Ammon's horn (tissue), 1 donor: ENCODE measurements around the gene HSPG2.
"Not testable (repeated sequence)": the region's sequence is repeated elsewhere in the genome, so short reads cannot be mapped to it uniquely, and the experiment has no call there.

ENCODE experiments used
- DNase-seq: peaks from one replicate; pipeline ENCODE4 v3.0.0-alpha.2; 2016; ENCODE audit warnings: low spot score

Gene HSPG2

DNA sequence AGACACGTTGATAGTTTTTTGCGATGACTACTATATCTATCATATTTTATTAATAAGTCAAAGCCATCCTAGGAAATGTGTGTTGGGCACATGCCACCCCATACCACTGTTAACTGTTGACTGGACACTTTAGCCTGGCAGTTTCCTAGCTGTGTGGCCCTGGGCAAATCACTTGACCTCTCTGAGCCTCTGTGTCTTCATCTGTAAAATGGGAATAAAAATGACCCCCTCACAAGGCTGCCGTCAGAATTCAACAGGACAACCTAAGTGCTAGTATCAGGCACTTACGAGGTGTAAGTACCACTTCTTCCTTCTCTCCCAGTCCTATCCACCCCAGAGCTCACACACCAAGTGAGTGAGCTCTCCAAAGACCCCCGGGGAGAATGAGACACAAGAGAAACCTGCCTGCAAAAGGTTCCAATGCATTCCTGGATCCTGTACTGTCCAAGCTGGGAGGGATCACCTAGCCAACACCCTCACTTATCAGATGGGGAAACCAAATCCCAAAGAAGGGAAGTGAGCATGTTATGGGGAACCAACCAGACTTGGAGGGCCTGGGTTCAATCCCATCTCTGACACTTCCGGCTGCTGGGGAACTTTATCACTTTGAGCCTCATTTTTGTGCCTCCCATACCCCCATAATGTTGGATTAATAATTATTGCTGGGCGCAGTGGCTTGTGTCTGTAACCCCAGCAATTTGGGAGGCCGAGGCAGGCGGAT lies 24.9 kb downstream of the HSPG2 start:
- DNase-seq, result no peak

- DNase-seq, result no peak
Observed at GRCh38 chr1:21911205-21912001, 25.7 kb downstream of the HSPG2 start.

DNA sequence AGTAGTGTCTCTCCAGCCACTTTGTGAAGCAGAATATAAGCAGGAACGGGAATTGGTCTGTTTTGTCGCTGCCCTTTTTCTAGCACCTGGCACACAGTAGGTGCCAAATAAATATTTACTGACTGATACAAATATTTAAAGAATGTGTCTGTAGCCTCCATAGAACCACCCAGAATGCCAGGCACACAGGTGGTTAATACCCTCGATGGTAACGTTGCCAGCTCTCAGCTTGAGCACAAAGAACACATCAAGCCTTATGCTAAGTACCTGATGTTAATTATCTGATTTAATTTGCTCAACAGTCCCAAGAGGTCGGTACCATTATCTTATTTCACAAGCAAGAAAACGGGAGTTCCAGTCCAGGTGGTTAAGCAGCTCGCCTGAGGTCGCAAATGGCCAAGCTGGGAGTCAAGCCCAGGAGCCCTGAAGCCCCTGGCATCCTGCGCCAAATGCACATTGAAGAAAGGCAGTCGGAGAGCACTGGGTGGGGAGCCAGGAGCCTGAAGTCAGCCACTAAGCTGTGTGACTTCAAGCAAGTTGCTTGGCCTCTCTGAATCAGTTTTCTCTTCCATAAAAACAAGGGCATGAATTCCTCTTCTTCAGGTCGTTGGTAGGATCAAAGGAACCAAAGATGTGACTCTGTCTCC lies 26.4 kb downstream of the HSPG2 start:
- no peak for DNase-seq

DNA sequence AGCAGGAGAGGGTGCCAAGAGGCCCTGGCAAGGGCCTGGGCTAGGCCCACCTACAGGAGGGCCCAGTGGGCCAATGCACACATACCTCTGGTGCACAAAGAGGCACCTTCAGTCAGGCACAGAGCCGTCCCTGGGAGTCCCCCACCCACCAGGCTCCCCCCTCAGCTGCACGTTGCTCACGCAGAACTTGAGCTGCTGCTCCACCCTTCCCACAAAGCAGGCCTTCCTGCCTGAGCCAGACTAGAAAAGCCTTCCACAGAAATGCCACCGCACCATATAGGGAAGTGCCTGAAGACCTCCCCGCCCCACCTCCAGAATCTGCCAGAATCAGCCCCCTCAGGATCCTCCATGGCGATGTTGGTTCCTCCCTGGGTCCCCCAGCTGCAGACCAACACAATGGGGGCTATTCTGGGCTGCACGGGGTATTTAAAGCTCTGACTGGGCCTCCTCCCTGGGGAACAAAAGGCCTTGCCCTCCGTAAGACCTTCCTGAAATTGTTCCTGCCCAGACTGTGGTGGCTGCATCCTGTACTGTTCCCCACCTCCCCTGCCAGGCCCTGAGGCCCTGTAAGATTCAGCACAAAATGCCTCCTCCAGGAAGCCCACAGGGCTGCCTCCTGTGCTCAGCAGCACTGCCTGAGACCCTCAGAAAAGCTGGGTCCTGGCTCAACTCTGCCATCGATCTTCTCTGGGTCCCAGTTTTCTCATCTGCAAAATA lies 27.2 kb downstream of the HSPG2 start:
- DNase-seq, result no peak

DNA sequence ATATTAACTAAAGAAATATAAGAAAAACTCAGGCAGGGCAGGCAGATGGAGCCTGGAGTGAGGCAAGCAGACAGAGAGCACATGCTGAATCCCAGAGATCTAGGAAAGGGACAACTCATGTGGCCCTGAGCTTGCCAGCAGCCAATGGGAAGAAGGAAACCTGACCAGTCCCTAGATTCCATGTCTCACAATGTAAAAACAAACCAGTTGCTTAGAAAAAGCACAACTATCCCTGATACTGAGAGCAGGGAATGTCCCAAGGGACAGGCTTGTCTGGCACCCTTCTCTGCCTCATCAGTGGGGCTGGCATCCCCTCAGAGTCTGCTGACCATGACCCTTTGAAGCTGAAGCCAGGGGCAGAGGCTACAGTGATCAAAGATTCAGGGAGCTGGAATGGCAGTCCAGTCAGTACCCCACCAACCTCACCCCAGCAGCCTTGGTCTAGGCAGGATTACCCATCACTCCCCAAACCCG lies 27.8 kb downstream of the HSPG2 start:
- no peak for DNase-seq

DNA sequence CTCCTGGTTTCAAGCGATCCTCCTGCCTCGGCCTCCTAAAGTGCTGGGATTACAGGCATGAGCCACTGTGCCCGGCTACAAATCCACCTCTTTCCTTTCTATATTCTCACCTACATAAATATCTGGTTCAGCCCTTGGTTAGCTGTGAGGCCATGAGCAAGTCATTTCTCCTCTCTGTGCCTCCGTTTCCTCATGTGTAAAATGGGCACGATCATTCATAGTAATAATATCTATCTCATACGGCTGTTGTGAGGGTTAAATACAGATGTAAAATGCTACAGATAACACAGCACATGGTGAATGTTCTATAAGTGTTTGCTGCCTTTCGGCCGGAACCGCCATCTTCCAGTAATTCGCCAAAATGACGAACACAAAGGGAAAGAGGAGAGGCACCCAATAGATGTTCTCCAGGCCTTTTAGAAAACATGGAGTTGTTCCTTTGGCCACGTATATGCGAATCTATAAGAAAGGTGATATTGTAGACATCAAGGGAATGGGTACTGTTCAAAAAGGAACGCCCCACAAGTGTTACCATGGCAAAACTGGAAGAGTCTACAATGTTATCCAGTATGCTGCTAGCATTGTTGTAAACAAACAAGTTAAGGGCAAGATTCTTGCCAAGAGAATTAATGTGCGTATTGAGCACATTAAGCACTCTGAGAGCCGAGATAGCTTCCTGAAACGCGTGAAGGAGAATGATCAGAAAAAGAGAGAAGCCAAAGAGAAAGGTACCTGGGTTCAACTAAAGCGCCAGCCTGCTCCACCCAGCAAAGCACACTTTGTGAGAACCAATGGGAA lies 29.2 kb downstream of the HSPG2 start:
- not testable (repeated sequence) for DNase-seq

GRCh38 chr1:21907079-21907418 lies 30.1 kb downstream of the HSPG2 start:
- no peak for DNase-seq

- DNase-seq, result no peak
Observed at GRCh38 chr1:21906173-21907078, 30.7 kb downstream of the HSPG2 start.

- DNase-seq, result no peak
Observed at GRCh38 chr1:21904704-21905520, 32.2 kb downstream of the HSPG2 start.

GRCh38 chr1:21904454-21904703 lies 32.7 kb downstream of the HSPG2 start:
- no peak for DNase-seq

DNA sequence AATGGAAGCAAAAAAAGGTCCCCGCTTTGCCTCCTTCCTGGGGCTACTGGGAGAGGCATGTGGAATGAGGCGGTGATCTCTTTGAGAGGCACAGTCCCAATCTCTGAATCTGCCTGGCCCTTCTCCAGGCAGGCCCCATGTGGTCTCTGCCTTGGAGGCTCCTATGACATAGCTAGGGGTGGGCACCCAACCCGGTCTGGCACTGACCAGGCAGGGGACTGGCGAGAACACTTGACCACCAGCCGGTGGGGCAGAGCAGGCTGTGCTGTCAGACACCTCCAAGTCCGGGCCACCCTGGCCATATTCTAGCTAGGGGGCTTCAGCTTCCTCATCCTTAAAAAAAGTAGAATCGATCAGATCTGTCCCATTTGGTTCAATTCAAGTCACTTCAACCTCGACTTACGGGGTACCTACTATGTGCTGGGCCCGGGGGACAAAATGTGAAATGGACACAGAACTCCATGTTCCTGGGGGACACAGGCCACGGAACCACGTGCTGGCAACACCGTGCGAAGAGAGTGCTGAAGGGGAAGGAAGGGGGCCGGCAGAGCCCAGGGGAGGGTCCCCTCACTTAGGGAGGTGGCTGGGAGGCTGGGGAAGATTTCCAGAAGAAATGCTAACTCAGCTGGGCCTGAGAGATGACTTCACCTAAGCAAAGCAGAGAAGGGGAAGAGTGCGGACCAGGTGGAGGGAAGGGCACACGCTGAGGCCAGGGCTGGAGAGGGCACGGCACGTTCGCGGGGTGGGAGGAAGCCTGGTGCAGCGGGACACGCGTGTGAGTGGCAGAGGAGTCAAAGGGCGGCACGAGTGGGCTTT lies 33.3 kb downstream of the HSPG2 start:
- DNase-seq, result no peak

- DNase-seq, result no peak
Observed at GRCh38 chr1:21902026-21903012, 34.8 kb downstream of the HSPG2 start.

GRCh38 chr1:21901473-21901847 lies 35.6 kb downstream of the HSPG2 start:
- no peak for DNase-seq

- DNase-seq, result no peak
Observed at GRCh38 chr1:21900766-21901472, 36.2 kb downstream of the HSPG2 start.

- DNase-seq, result no peak
Observed at GRCh38 chr1:21899987-21900386, 37.1 kb downstream of the HSPG2 start.

DNA sequence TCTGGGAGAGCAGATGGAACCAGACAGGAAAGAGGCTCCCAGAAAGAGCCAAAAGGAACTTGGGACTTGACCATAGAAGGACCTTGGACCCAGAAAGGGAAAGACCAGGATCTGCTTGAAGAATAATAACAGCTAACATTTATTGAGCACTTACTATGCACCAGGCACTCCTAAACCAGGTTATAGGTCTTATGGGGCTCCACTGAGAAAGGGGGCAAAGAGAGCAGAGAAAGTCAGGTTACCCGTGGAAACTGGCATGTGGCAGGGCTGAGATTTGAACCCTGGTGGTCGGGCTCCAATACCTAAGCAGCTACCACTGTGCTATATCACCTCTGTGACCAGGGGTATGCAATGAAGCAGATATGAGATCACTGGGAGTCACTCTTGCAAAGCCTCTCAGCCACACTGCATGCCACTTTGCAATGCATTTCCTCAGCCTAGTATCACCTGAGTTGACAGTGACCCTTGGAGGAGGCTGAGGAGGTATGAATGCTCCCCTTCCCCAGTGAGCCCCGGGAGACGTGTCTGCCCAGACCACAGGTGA lies 37.8 kb downstream of the HSPG2 start:
- no peak for DNase-seq
